GM21619 (cell line): ENCODE results near the gene CFL2.
"Not testable (repeated sequence)": the region's sequence is repeated elsewhere in the genome, so short reads cannot be mapped to it uniquely, and the experiment has no call there.

Source experiments
- ATAC-seq: cut with Tn5 transposase; IDR thresholded peaks from one replicate; pipeline ENCODE4 v1.9.1; 2021; ENCODE audit not compliant: unreplicated experiment

The CFL2 gene

GRCh38 chr14:34711796-34712712 is 2.3 kb downstream of the CFL2 start:
- no peak for ATAC-seq

- no peak for ATAC-seq
These were observed 3.2 kb downstream of the CFL2 start for GRCh38 chr14:34711169-34711568.

- no peak for ATAC-seq
These were observed 3.6 kb downstream of the CFL2 start for GRCh38 chr14:34710744-34711143.

- ATAC-seq: no peak
These were observed 4.4 kb downstream of the CFL2 start for GRCh38 chr14:34710006-34710405.

- ATAC-seq: no peak
These were observed 6.7 kb downstream of the CFL2 start for GRCh38 chr14:34707722-34708121.

GRCh38 chr14:34701808-34702207 is 12.6 kb downstream of the CFL2 start:
- no peak for ATAC-seq

- no peak for ATAC-seq
These were observed 13.7 kb downstream of the CFL2 start for GRCh38 chr14:34700622-34701130.

- ATAC-seq: no peak
These were observed 14.3 kb downstream of the CFL2 start for GRCh38 chr14:34699873-34700621.

GRCh38 chr14:34694216-34694615 is 20.2 kb downstream of the CFL2 start:
- ATAC-seq: not testable (repeated sequence)

GRCh38 chr14:34693228-34693939 is 21.0 kb downstream of the CFL2 start:
- ATAC-seq: no peak

GRCh38 chr14:34692898-34693227 is 21.5 kb downstream of the CFL2 start:
- no peak for ATAC-seq

- ATAC-seq: no peak
These were observed 22.0 kb downstream of the CFL2 start for GRCh38 chr14:34692348-34692747.

- no peak for ATAC-seq
These were observed 23.2 kb downstream of the CFL2 start for GRCh38 chr14:34691206-34691605.

GRCh38 chr14:34688470-34689206 is 25.8 kb downstream of the CFL2 start:
- ATAC-seq: no peak

- ATAC-seq: no peak
These were observed 28.5 kb downstream of the CFL2 start for GRCh38 chr14:34685819-34686428.

- no peak for ATAC-seq
These were observed 29.8 kb downstream of the CFL2 start for GRCh38 chr14:34684578-34684977.

GRCh38 chr14:34682787-34683321 is 31.5 kb downstream of the CFL2 start:
- ATAC-seq: no peak

- ATAC-seq: no peak
These were observed 33.5 kb downstream of the CFL2 start for GRCh38 chr14:34680806-34681479.

GRCh38 chr14:34678735-34679134 is 35.7 kb downstream of the CFL2 start:
- no peak for ATAC-seq
